Esophagus (tissue), 2 donors: ENCODE measurements around the gene SAA4. TPM values are rescaled to one million over a fixed set of nuclear protein-coding genes. Genes with fewer than 3 reads are reported as not detected.
"Not testable (repeated sequence)": the region's sequence is repeated elsewhere in the genome, so short reads cannot be mapped to it uniquely, and the experiment has no call there.

Source experiments
- H3K27ac ChIP-seq, 2 donors: one replicate each; pipeline ENCODE4 v1.5.1; 2013; ENCODE audit warnings: low read depth in 2 of 2, mild to moderate bottlenecking in 2 of 2, inconsistent platforms in 1 of 2, low read length in 1 of 2, moderate library complexity in 1 of 2
- H3K27me3 ChIP-seq, 2 donors: one replicate each; pipeline ENCODE4 v1.6.1; 2013; ENCODE audit warnings: low read length in 2 of 2, control low read depth in 1 of 2, mild to moderate bottlenecking in 1 of 2; ENCODE audit not compliant: insufficient read depth in 2 of 2, control insufficient read depth in 1 of 2
- H3K36me3 ChIP-seq, 2 donors: one replicate each; pipeline ENCODE4 v1.6.1; 2013; ENCODE audit warnings: low read length in 1 of 2; ENCODE audit not compliant: control insufficient read depth in 2 of 2, insufficient read depth in 2 of 2
- H3K4me1 ChIP-seq, 2 donors: one replicate each; pipeline ENCODE4 v1.6.1; 2013; ENCODE audit warnings: low read length in 1 of 2; ENCODE audit not compliant: control insufficient read depth in 2 of 2, insufficient read depth in 2 of 2
- H3K4me3 ChIP-seq, 2 donors: one replicate each; pipeline ENCODE4 v1.5.1; 2013; ENCODE audit warnings: low read length in 2 of 2, mild to moderate bottlenecking in 2 of 2, low read depth in 1 of 2, moderate library complexity in 1 of 2
- H3K9me3 ChIP-seq, 2 donors: one replicate each; pipeline ENCODE4 v1.6.1; 2013; ENCODE audit warnings: mild to moderate bottlenecking in 2 of 2, low read depth in 1 of 2, low read length in 1 of 2, moderate library complexity in 1 of 2; ENCODE audit not compliant: control insufficient read depth in 2 of 2, insufficient read depth in 1 of 2
- WGBS, 2 donors: extraction: QIAGEN DNeasy Blood & Tissue Kit; methylation state at CpG; one replicate each; pipeline ENCODE4 v1.1.7; 2013; 5-methylcytosine and 5-hydroxymethylcytosine counted together
- polyA plus RNA-seq, 2 donors: library from polyadenylated mRNA; stranded (reverse); fragments of 200-250 nt; gene quantifications; one replicate each; pipeline ENCODE4 v1.2.3, GENCODE V29; 2013
- donor health status: healthy with polysubstance abuse.
- donor health status: Bipolar disorder and iron deficiency.

SAA4 gene
- polyA plus RNA-seq, 2 donors: not detected

DNA sequence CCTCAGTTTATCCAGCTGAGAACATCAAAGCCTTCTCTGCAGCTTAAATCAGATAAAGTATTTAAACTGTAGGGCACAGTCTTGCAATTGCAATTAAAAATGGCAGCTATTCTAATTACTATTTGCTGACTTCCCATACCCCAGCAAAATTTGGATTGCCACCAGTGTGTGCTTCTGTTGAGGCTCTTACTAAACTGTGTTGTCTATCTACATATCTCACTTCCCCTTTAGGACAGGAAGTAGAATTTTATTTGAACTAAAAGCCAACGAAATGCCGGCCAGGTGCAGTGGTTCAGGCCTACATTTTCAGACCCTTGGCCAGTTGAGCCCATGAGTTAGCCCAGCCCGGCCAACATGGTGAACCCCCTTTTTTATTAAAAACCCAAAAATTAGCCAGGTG, 7.1 kb downstream of the SAA4 start:
- Histone ChIP-seq H3K27me3 (no peaks in the 10 kb centered on the region), H3K4me3 (no peak overlapping the region), H3K27ac (no peak overlapping the region), H3K36me3 (no peaks in the 10 kb centered on the region), H3K9me3 (no peaks in the 10 kb centered on the region), H3K4me1 (no peaks in the 10 kb centered on the region)
- WGBS, 2 donors: 69 to 83% methylated on average over 2 to 3 of the region's 3 CpGs

DNA sequence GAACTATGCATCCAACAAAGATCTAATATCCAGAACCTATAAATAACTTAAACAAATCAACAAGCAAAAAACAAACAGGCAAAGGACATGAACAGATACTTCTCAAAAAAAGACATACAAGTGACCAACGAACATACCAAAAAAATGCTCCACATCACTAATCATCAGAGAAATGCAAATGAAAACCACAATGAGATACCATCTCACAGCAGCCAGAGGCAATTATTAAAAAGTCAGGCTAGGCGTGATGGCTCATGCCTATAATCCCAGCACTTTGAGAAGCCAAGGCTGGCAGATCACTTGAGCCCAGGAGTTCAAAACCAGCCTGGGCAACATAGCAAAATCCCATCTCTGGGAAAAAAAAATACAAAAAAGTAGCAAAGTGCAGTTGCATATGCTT, 10.7 kb downstream of the SAA4 start:
- Histone ChIP-seq H3K36me3 (no peaks in the 10 kb centered on the region), H3K4me1 (no peaks in the 10 kb centered on the region), H3K4me3 (no peak overlapping the region), H3K9me3 (no peaks in the 10 kb centered on the region), H3K27ac (no peak overlapping the region), H3K27me3 (no peaks in the 10 kb centered on the region)
- WGBS, 2 donors: 37 to 41% methylated on average over 2 of the region's 2 CpGs

DNA sequence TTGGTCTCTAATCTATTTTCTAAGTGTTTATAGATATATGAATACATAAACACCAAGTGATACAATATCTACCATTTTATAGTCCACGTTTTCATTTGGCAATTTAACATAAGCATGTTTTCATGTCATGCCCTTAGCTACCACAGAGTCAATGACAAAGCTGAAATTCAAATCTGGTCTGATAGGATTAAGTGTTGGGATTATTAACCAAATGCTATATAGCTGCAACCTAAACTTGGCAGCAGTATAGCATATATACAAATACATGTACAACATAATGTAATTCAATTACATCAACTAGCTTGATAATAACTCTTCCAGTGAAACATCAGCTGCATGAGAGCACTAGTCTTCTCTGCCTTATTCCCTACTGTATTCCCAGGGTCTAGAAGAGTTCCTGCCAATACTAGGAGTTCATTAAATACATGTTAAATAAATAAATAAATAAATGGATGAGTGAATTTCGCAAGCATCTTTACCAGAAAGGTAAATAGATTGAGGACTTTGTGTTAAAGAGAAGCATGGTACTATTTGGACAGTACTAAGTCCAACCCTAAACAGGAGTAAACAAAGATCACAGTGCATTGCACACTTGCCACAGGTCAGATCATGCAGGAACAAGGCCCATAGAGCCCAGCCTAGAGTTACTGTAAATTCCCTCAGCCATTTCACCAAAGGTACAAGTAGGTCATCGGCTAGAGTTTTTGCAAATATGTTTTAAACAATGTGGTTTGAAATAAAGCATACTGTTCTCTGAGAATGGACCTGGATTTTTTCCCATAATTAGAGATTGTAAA, 12.8 kb downstream of the SAA4 start:
- no peak overlapping the region for H3K4me3 ChIP-seq
- H3K27me3 ChIP-seq: no peaks in the 10 kb centered on the region
- 49 to 65% methylated on average over 3 of the region's 3 CpGs for WGBS, 2 donors
- H3K27ac ChIP-seq: no peak overlapping the region
- no peaks in the 10 kb centered on the region for H3K36me3 ChIP-seq
- H3K9me3 ChIP-seq: no peaks in the 10 kb centered on the region
- no peaks in the 10 kb centered on the region for H3K4me1 ChIP-seq

DNA sequence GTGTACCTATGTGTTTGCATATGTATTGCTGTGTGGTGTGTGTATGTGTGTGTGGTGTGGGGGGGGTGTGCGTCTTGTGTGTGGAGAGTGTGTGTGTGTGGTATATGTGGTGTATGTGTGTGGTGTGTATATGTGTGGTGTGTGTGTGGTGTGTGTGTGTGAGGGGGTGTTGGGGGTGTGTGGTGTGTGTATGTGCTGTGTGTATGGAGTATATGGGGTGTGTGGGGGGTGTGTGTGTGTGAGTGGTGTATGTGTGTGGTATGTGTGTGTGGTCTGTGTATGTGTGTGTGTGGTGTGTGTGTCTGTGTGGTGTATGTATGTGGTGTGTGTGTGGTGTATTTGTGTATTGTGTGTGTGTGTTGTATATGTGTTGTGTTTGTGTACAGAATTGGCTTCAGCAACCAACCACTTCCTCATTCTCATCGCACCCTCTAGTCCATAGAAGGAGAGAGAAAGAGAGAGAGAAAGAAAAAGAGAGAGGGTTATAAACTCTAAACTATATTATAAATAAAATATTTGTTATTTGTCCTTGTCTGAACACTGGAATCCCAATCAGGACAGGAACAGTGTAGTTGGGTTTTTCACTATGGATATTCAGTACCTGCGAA, 13.7 kb downstream of the SAA4 start:
- Histone ChIP-seq H3K27me3 (no peaks in the 10 kb centered on the region), H3K27ac (no peak overlapping the region), H3K36me3 (no peaks in the 10 kb centered on the region), H3K4me3 (no peak overlapping the region), H3K4me1 (no peaks in the 10 kb centered on the region), H3K9me3 (no peaks in the 10 kb centered on the region)
- WGBS, 2 donors: 90 to 93% methylated on average over 3 of the region's 3 CpGs

DNA sequence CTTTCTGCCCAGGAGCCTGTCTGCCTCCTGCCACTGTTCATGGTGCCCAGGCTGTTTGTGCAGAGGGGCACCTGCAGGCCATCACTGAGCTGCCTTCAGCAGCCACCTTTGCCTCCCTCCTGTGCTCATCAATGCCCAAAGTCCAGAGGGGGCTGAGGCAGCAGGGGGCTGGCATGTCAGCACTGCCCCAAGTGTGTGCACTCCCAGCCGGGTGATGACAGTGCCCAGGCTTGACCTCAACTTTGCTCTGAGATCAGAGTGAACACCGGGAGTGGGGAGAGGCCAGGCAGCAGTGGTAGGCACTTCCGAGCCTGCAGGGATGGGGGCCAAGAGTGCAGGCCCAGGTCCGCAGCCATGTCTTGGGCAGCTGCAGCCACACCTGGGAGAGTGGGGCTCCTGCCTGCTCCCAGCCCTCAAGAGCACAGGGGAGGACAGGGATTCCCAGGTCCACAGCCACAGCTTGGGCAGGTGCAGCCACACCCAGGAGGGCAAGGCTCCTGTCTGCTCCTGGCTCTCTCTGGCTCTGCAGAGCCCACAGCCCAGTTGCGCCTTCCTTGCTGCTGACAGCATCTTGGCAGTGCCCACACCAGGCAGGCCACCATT, 15.2 kb downstream of the SAA4 start:
- Histone ChIP-seq H3K9me3 (no peaks in the 10 kb centered on the region), H3K4me1 (no peaks in the 10 kb centered on the region), H3K36me3 (no peaks in the 10 kb centered on the region), H3K27ac (no peak overlapping the region), H3K27me3 (no peaks in the 10 kb centered on the region), H3K4me3 (no peak overlapping the region)
- 74 to 84% methylated on average over 5 of the region's 5 CpGs for WGBS, 2 donors

DNA sequence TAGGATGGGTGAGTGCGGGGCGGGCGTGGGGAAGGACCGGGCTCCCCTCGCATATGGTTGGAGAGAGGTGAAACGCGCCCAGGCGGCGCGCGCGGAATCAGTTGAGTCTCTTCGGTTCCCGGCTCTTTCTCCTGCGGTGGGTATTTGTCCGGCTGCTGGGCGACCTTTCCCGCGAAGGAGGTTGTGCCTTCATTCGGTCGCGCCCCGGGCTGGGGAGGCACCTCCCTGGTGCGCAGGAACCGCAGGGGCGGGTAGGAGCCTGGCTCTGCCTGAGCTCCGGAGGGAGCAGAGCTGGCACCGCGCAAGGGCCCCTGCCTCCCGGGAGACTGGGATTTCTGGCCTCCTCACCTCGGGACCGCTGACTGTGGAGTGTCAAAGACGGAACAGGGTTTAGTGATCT, 27.5 kb downstream of the SAA4 start:
- H3K9me3 ChIP-seq: peaks cover 0 to 2% of the 10 kb centered on the region in 2 donors
- no peaks in the 10 kb centered on the region for H3K27me3 ChIP-seq
- 30 to 37% methylated on average over 33 of the region's 33 CpGs for WGBS, 2 donors
- no peak overlapping the region for H3K27ac ChIP-seq
- H3K4me3 ChIP-seq: no peak overlapping the region
- no peaks in the 10 kb centered on the region for H3K4me1 ChIP-seq
- H3K36me3 ChIP-seq: no peaks in the 10 kb centered on the region

DNA sequence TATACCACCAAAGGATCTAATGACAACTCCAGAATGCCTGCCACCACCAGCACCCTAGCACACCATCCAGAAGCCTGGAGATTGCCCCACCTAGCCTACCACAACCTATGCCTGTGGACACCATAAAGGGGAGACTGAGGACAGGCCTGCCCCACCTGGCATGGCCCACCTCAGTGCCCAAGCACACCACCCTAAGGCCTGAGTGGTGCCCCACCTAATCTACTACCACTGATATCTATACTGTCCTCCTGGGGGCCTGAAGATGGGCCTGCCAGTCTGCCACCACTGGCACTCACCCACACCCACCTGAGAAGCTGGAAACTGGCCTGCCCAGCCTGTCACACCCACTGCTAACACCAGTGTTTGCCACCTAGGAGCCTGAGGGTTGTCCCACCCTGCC, 31.8 kb downstream of the SAA4 start:
- Histone ChIP-seq H3K9me3 (peaks cover 1 to 3% of the 10 kb centered on the region in 2 donors), H3K36me3 (no peaks in the 10 kb centered on the region), H3K27ac (no peak overlapping the region), H3K4me1 (no peaks in the 10 kb centered on the region), H3K27me3 (no peaks in the 10 kb centered on the region), H3K4me3 (no peak overlapping the region)

DNA sequence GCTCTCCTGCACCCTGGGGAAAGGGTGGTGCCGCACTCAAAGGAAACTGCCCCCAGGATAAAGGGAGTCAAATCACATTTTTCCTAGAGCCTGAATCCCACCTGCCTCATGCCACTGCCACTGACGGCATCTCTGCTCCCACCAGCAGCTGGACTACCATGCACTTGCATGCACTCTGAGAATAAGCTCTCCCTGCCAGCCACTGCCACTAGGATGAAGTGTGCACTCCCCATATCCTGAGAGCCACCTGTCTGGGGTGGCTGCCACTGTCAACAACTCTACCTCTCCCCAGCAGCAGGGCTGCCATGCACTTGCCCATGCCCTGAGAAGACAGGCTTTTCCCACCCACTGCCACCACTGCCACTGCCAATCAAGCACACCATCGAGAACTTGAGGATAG, 32.4 kb downstream of the SAA4 start:
- Histone ChIP-seq H3K9me3 (peaks cover 1 to 3% of the 10 kb centered on the region in 2 donors), H3K4me3 (no peak overlapping the region), H3K4me1 (no peaks in the 10 kb centered on the region), H3K27me3 (no peaks in the 10 kb centered on the region), H3K27ac (no peak overlapping the region), H3K36me3 (no peaks in the 10 kb centered on the region)
- WGBS, 2 donors: 84 to 91% methylated on average over 3 of the region's 3 CpGs

DNA sequence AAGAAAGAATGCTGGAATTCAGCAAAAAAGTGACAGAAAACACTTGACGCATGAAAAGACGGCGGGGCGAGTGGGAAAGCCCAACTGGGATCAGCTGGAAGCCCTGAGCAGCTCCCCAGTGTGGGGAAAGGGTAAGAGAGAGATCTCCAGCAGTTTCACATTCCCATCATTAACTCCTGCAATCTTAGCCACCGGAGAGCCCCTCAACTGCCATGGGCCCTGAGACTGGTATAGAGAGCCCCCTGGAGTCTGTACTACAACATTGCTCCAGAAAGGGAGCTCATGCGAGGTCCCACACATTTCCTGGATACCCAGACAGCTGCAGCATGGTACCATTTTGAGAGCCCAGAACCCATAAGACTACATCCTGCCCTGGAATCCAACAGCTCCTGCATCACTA, 32.9 kb downstream of the SAA4 start:
- H3K36me3 ChIP-seq: no peaks in the 10 kb centered on the region
- peaks cover 1 to 3% of the 10 kb centered on the region in 2 donors for H3K9me3 ChIP-seq
- 8 to 17% methylated on average over 6 of the region's 6 CpGs for WGBS, 2 donors
- no peak overlapping the region for H3K27ac ChIP-seq
- no peak overlapping the region for H3K4me3 ChIP-seq
- H3K27me3 ChIP-seq: no peaks in the 10 kb centered on the region
- H3K4me1 ChIP-seq: no peaks in the 10 kb centered on the region

DNA sequence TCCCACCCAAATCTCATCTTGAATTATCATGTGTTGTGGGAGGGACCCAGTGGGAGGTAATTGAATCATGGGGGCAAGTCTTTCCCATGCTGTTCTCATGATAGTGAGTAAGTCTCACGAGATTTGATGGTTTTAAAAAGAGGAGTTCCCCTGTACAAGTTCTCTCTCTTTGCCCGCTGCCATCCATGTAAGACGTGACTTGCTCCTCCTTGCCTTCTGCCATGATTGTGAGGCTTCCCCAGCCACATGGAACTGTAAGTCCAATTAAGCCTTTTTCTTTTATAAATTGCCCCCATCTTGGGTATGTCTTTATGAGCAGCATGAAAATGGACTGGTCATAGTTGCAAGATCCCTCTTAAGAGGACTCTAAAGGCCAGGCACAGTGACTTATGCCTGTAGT, 38.9 kb downstream of the SAA4 start:
- not testable (repeated sequence) for H3K9me3 ChIP-seq, H3K36me3 ChIP-seq, H3K4me3 ChIP-seq, H3K27ac ChIP-seq, H3K27me3 ChIP-seq, H3K4me1 ChIP-seq
- WGBS, 2 donors: 61 to 68% methylated on average over 3 of the region's 3 CpGs
